ENCODE measurements around the gene GPR132.

- TF ChIP-seq POLR2AphosphoS5 (IDR thresholded peaks at IDR 0.05; ENCODE audit: low read depth) (no peak), CTCF (conservative IDR thresholded peaks at IDR 0.05; ENCODE audit: low read depth in 2 of 2) (no peak), ZNF331 (CRISPR knock-in tag; IDR thresholded peaks at IDR 0.05; ENCODE audit: low read depth) (no peak), CREB1 (CRISPR knock-in tag; IDR thresholded peaks at IDR 0.05; ENCODE audit: low read depth) (no peak), EZH2 (IDR thresholded peaks at IDR 0.05; ENCODE audit: low read depth, unreplicated experiment) (no peak), EZH2phosphoT487 (IDR thresholded peaks at IDR 0.05; ENCODE audit: unreplicated experiment) (no peak), ZNF114 (CRISPR knock-in tag; IDR thresholded peaks at IDR 0.05) (no peak), STAT1 (IDR thresholded peaks at IDR 0.05; ENCODE audit: unreplicated experiment) (no peak)
- TF ChIP-seq, protein P1, sequence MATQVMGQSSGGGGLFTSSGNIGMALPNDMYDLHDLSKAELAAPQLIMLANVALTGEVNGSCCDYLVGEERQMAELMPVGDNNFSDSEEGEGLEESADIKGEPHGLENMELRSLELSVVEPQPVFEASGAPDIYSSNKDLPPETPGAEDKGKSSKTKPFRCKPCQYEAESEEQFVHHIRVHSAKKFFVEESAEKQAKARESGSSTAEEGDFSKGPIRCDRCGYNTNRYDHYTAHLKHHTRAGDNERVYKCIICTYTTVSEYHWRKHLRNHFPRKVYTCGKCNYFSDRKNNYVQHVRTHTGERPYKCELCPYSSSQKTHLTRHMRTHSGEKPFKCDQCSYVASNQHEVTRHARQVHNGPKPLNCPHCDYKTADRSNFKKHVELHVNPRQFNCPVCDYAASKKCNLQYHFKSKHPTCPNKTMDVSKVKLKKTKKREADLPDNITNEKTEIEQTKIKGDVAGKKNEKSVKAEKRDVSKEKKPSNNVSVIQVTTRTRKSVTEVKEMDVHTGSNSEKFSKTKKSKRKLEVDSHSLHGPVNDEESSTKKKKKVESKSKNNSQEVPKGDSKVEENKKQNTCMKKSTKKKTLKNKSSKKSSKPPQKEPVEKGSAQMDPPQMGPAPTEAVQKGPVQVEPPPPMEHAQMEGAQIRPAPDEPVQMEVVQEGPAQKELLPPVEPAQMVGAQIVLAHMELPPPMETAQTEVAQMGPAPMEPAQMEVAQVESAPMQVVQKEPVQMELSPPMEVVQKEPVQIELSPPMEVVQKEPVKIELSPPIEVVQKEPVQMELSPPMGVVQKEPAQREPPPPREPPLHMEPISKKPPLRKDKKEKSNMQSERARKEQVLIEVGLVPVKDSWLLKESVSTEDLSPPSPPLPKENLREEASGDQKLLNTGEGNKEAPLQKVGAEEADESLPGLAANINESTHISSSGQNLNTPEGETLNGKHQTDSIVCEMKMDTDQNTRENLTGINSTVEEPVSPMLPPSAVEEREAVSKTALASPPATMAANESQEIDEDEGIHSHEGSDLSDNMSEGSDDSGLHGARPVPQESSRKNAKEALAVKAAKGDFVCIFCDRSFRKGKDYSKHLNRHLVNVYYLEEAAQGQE (IDR thresholded peaks at IDR 0.05; ENCODE audit: unreplicated experiment) = no peak
Observed at GRCh38 chr14:105052110-105052458, 13.1 kb downstream of the GPR132 start.
